Globus pallidus (tissue), 1 donor: ENCODE data around the gene ANKRD13A.
"Not testable (repeated sequence)": the region's sequence is repeated elsewhere in the genome, so short reads cannot be mapped to it uniquely, and the experiment has no call there.

Experiments
- DNase-seq: peaks from one replicate; pipeline ENCODE4 v3.0.0-alpha.2; 2015; ENCODE audit warnings: low spot score

ANKRD13A gene

GRCh38 chr12:110048242-110049027 is 49.2 kb downstream of the ANKRD13A start, which contains the start of gene C12orf76:
TSS of gene C12orf76 (minus strand) at chr12:110048522. CDS start at chr12:110048495, 27 bp downstream.
- peak; percentile 97 for DNase-seq

DNA sequence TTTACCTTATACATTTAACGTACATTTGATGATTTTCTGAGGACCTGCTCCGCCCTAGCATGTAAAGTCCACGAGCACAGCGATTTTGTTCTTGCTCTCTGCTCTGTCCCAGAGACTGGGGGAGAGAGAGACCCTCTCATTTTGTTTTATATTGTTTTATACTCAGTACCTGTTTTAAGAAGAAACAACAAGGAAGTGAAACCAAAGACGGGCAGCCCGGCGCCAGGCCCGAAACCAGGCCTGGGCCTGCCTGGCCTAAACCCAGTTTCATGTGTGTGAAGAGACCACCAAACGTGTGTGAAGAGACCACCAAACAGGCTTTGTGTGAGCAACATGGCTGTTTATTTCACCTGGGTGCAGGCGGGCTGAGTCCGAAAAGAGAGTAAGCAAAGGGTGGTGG is 49.8 kb downstream of the ANKRD13A start:
- not testable (repeated sequence) for DNase-seq

GRCh38 chr12:110049666-110050065 is 50.4 kb downstream of the ANKRD13A start:
- not testable (repeated sequence) for DNase-seq

- no peak for DNase-seq
Observed at GRCh38 chr12:110050927-110051326, 51.7 kb downstream of the ANKRD13A start.

- DNase-seq = not testable (repeated sequence)
Observed at GRCh38 chr12:110055375-110056352, 56.4 kb downstream of the ANKRD13A start.

DNA sequence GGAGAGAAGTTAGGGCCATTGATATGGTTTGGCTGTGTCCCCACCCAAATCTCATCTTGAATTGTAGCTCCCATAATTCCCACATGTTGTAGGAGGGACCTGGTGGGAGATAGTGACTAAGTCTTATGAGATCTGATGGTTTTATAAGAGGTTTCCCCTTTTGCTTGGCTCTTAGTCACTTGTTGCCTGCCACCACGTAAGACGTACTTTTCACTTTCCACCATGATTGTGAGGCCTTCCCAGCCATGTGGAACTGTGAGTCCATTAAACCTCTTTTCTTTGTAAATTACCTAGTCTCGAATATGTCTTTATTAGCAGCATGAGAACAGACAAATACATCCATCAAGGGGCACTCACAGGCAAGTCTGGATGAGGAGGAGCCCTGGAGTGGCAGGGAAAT is 57.4 kb downstream of the ANKRD13A start:
- not testable (repeated sequence) for DNase-seq

DNA sequence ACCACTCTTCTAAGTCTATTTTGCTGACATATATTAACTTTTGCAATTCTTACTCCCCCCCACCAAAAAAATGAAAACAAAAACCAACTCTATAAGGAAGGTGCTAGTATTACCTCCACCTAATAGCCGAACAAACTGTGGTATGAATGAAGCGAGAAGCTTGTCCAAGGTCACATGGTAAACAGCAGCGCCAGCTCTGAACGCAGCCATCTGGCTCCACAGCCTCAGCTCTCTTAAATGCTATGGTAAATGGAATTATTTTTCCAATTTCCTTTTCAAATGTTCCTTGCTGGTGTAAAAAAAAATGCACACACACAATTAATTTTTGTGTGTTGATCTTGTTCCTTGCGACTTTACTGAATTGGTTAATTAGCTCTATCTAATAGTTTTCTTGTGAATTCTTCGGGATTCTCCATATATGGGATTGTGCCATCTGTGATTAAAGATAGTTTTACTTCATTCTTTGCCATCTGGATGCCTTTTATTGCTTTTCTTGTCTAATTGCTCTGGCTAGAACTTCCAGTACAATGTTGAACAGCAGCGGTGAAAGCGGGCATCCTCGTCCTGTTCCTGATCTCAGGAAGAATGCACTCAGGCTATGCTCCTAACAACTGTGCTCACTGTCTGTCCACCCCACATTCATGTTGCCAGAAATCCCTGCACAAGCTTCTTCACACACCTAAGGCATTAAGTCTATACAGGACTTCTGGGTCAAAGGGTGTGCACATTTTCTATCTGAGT is 59.8 kb downstream of the ANKRD13A start:
- no peak for DNase-seq

DNA sequence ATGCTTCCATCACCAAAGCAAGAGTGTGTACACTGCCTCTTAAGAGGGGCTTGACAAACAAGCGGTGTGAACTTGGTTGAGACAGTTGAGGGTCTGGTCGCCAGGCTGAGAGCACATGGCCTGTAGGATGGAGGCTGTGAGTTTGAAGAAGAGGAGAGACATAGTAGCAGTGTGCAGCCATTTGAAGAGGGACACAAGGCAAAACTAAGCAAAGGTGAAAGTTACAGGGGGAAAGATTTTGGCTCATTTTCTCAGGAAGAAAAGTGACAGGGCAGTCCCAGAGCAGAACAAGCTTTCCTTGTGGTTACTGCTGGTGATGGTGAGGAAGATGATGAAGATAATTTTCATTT is 60.4 kb downstream of the ANKRD13A start:
- DNase-seq = no peak

DNA sequence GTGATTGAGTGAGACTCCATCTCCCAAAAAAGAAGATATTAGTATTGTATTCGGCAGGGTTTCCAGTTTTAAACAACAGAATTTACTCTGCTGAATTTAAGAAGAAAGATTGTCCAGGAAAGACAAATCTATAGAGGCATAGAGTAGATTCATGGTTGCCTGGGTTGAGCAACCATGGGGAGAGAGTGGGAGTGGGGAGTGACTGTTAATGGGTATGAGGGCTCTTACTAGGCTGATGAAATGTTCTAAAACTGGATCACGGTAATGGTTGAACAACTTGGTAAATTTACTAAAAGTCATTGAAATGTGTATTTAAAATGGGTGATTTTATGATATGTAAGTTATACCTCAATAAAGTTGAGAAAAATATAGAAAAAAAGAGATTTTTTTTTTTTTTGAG is 63.0 kb downstream of the ANKRD13A start:
- DNase-seq = no peak

DNA sequence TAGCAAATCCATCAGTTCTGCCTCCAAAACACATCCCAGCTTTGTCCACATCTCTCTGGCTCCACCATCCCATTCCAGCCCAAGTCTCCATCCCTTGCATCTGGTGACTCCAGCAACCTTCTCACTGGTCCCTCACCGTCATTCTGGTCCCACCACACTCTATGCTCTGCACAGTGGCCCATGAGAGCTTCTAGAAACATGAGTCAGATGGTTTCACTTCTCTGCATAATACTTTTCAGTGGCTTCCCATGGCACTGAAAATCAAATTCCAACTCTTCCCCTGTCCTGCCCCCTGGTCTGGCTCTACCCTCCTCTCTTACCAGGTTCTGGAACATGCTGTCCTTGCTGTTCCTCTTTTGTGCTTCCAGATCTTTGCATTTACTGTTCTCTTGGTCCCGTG is 66.3 kb downstream of the ANKRD13A start:
- no peak for DNase-seq

DNA sequence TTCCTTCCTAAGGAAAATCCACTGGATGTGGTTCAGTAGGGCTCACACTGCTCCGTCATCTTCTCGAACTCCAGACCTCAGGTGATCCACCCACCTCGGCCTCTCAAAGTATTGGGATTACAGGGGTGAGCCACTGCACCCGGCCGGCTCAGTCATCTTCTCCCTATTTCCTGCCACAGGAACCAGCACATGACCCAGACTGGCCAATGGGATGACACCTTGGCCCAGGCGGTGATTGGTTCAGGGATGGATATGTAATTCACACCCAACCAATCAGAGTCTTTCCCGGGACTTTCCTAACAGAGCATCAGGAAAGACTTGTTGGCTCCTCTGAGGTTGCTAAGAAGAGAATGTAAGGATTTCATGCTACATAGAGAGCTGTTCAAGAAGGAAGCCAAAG is 68.3 kb downstream of the ANKRD13A start:
- DNase-seq = no peak

DNA sequence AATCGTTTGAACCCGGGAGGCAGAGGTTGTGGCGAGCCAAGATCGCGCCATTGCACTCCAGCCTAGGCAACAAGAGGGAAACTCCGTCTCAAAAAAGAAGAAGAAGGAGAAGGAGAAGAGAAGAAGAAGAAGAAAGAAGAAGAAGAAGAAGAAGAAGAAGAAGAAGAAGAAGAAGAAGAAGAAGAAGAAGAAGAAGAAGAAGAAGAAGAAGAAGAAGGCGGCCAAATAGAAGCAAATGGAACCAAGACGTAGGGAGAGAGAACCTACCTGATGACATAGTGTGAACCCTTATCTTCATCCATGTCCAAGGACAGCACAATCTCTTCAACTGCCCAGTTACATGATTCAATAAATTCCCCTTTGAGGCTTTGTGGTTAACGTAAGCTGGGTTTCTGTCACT is 68.9 kb downstream of the ANKRD13A start:
- DNase-seq = not testable (repeated sequence)

GRCh38 chr12:110068654-110069053 is 69.4 kb downstream of the ANKRD13A start:
- DNase-seq = no peak

DNA sequence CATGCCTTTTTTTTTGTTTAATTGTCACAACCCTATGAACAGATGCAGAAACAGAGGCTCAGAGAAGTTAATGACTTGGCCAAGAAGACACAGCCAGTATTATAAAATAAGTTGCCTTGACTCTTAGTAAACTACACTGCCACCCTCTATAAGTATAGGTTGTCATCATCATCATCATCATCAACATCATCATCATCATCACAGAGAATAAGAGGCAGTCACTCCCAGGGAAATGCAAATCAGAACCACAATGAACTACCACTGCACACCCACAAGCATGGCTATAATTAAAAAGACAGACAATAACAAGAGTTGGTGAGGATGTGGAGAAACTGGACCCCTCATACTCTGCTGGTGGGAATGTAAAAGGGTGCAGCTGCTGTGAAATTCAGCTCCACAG is 72.3 kb downstream of the ANKRD13A start:
- no peak for DNase-seq

- no peak for DNase-seq
Observed at GRCh38 chr12:110071967-110072366, 72.7 kb downstream of the ANKRD13A start.

DNA sequence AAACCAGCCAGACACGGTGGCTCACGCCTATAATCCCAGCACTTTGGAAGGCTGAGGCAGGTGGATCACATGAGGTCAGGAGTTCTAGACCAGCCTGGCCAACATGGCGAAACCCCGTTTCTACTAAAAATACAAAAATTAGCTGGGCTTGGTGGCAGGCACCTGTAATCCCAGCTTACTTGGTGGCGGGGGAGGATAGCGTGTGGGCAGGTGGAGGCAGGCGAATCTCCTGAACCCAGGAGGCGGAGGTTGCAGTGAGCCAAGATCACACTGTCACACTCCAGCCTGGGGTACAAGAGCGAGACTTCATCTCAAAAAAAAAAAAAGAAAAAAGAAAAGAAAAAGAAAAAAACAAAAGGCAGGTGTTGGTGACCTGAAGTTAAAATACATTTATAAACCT is 73.4 kb downstream of the ANKRD13A start:
- DNase-seq = not testable (repeated sequence)

GRCh38 chr12:110073049-110073831 is 74.0 kb downstream of the ANKRD13A start:
- DNase-seq = peak; percentile 99

- DNase-seq = peak; percentile 73
Observed at GRCh38 chr12:110074089-110074488, 74.9 kb downstream of the ANKRD13A start.

GRCh38 chr12:110075880-110076279 is 76.7 kb downstream of the ANKRD13A start:
- no peak for DNase-seq

DNA sequence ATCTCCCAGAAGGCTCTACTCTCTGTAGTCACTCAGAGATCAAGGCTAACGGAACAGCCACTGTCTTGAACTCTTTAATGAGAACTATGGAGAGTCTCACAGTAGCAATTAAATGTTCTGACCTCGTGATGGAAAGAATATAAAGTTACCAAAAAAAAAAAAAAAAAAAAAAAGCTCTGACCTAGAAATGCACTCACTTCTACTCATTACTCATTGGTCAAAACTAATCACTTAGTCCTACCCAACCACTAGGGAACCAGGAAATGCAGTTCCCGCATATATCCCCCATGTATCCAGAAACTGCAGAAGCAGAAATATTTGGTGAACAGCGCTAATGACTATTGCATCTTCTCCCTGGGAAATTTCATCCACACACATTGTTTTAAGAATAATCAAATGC is 78.6 kb downstream of the ANKRD13A start:
- no peak for DNase-seq
